OCI-LY3 (cell line): ENCODE results near the gene SLC25A23.

Experiments
- H2AFZ ChIP-seq: fragments of 200-600, 300-600 bp; shearing (Covaris generic); 2 replicates; pipeline ENCODE4 v1.6.0; 2014; ENCODE audit warnings: antibody characterized with exemption, low read depth, low read length
- H3K27ac ChIP-seq: fragments of 200-600, 300-600 bp; sonication (generic); 2 replicates; pipeline ENCODE4 v1.5.1; 2014; ENCODE audit warnings: mild to moderate bottlenecking, low read length, moderate library complexity, mixed read lengths
- H3K27me3 ChIP-seq: fragments of 200-600, 300-600 bp; sonication (generic); 2 replicates; pipeline ENCODE4 v1.6.1; 2014; ENCODE audit warnings: low read depth, low read length, mixed read lengths
- H3K36me3 ChIP-seq: fragments of 200-600, 300-600 bp; sonication (generic); replicated peaks from 2 replicates; pipeline ENCODE3; 2014; ENCODE audit warnings: low read depth, low read length, mixed read lengths
- H3K4me1 ChIP-seq: fragments of 300-600, 200-600 bp; sonication (generic); 2 replicates; pipeline ENCODE4 v1.6.1; 2014; ENCODE audit warnings: low read length, mixed read lengths
- H3K4me2 ChIP-seq: fragments of 200-600, 300-600 bp; sonication (generic); 2 replicates; pipeline ENCODE4 v1.6.1; 2014; ENCODE audit warnings: low read length, mixed read lengths
- H3K4me3 ChIP-seq: fragments of 300-600, 200-600 bp; sonication (generic); 2 replicates; pipeline ENCODE4 v1.5.1; 2014; ENCODE audit warnings: antibody characterized with exemption, mild to moderate bottlenecking, low read length, moderate library complexity
- H3K79me2 ChIP-seq: fragments of 300-600, 200-600 bp; shearing (Covaris generic); 2 replicates; pipeline ENCODE4 v1.6.1; 2014; ENCODE audit warnings: mild to moderate bottlenecking, low read length, mixed read lengths
- H3K9ac ChIP-seq: fragments of 300-600, 200-600 bp; shearing (Covaris generic); 2 replicates; pipeline ENCODE4 v1.6.0; 2014; ENCODE audit warnings: mild to moderate bottlenecking, low read length, moderate library complexity
- H3K9me3 ChIP-seq: fragments of 200-600, 300-600 bp; shearing (Covaris generic); 2 replicates; pipeline ENCODE4 v1.6.1; 2014; ENCODE audit warnings: low read length, mixed read lengths; ENCODE audit not compliant: insufficient read depth
- H4K20me1 ChIP-seq: fragments of 200-600, 300-600 bp; sonication (generic); 2 replicates; pipeline ENCODE4 v1.6.1; 2016; ENCODE audit warnings: low read length, mixed read lengths; ENCODE audit not compliant: insufficient read depth
- CTCF ChIP-seq: fragments of 200-600, 300-600 bp; sonication (generic); IDR thresholded peaks from 2 replicates; pipeline ENCODE4 v1.5.1; 2014; ENCODE audit warnings: antibody characterized with exemption, low read length, low read depth
- EZH2phosphoT487 ChIP-seq: fragments of 200-600 bp; shearing (Covaris generic); IDR thresholded peaks from 2 replicates; pipeline ENCODE4 v1.6.1; 2018; ENCODE audit warnings: antibody characterized with exemption, mixed run types, low read depth

Gene SLC25A23

GRCh38 chr19:6472713-6473112 is 13.1 kb upstream of the SLC25A23 start:
- Histone ChIP-seq H3K36me3 (peaks cover 60% of the 10 kb centered on the region), H3K27me3 (no peaks in the 10 kb centered on the region), H3K4me3 (no peak overlapping the region), H3K79me2 (no peaks in the 10 kb centered on the region; the same call in 1 of the 2 replicates), H3K27ac (no peak overlapping the region), H3K4me1 (no peaks in the 10 kb centered on the region), H3K4me2 (no peak overlapping the region), H4K20me1 (no peaks in the 10 kb centered on the region), H3K9me3 (no peaks in the 10 kb centered on the region), H3K9ac (no peak overlapping the region), H2AFZ (no peak overlapping the region)
- no peak for TF ChIP-seq CTCF
- TF ChIP-seq EZH2phosphoT487, result no peak

GRCh38 chr19:6471076-6471475 is 11.5 kb upstream of the SLC25A23 start:
- Histone ChIP-seq H3K79me2 (peaks cover 9% of the 10 kb centered on the region; the same call in 1 of the 2 replicates), H3K27me3 (no peaks in the 10 kb centered on the region), H3K27ac (no peak overlapping the region), H4K20me1 (no peaks in the 10 kb centered on the region), H3K4me1 (peaks cover 14% of the 10 kb centered on the region), H3K9me3 (no peaks in the 10 kb centered on the region), H3K4me3 (no peak overlapping the region), H3K4me2 (no peak overlapping the region), H3K36me3 (peaks cover 63% of the 10 kb centered on the region), H3K9ac (no peak overlapping the region), H2AFZ (no peak overlapping the region)
- TF ChIP-seq EZH2phosphoT487 (no peak), CTCF (no peak)

GRCh38 chr19:6470173-6470572 is 10.6 kb upstream of the SLC25A23 start:
- H3K9me3 ChIP-seq, result no peaks in the 10 kb centered on the region
- no peak overlapping the region for H3K4me3 ChIP-seq
- H3K79me2 ChIP-seq, result peaks cover 18% of the 10 kb centered on the region
- no peak for TF ChIP-seq CTCF
- no peak for TF ChIP-seq EZH2phosphoT487
- no peak overlapping the region for H3K4me2 ChIP-seq
- no peak overlapping the region for H2AFZ ChIP-seq
- H3K27me3 ChIP-seq, result no peaks in the 10 kb centered on the region
- H3K9ac ChIP-seq, result no peak overlapping the region
- H3K27ac ChIP-seq, result no peak overlapping the region
- H3K4me1 ChIP-seq, result peaks cover 23% of the 10 kb centered on the region
- H4K20me1 ChIP-seq, result no peaks in the 10 kb centered on the region
- H3K36me3 ChIP-seq, result peaks cover 60% of the 10 kb centered on the region

GRCh38 chr19:6467384-6467783 is 7.8 kb upstream of the SLC25A23 start:
- Histone ChIP-seq H3K9ac (no peak overlapping the region), H3K27me3 (no peaks in the 10 kb centered on the region), H3K9me3 (no peaks in the 10 kb centered on the region), H3K36me3 (peaks cover 47% of the 10 kb centered on the region), H3K4me2 (no peak overlapping the region), H3K27ac (0 out of 2 replicates have a peak overlapping the region, but pooled peaks have one; percentile 5), H4K20me1 (no peaks in the 10 kb centered on the region), H2AFZ (no peak overlapping the region), H3K79me2 (peaks cover 32% of the 10 kb centered on the region), H3K4me1 (peaks cover 40% of the 10 kb centered on the region), H3K4me3 (no peak overlapping the region)
- TF ChIP-seq CTCF (no peak), EZH2phosphoT487 (no peak)
